CD4-positive, alpha-beta T cell treated with Interleukin-4 for 1 hour (primary cell): ENCODE measurements around the gene SNU13.
"Not testable (repeated sequence)": the region's sequence is repeated elsewhere in the genome, so short reads cannot be mapped to it uniquely, and the experiment has no call there.

ENCODE experiments used
- DNase-seq, 2 donors: peaks; one replicate each; pipeline ENCODE4 v3.0.0-alpha.2; 2020 to 2022

Gene SNU13

DNA sequence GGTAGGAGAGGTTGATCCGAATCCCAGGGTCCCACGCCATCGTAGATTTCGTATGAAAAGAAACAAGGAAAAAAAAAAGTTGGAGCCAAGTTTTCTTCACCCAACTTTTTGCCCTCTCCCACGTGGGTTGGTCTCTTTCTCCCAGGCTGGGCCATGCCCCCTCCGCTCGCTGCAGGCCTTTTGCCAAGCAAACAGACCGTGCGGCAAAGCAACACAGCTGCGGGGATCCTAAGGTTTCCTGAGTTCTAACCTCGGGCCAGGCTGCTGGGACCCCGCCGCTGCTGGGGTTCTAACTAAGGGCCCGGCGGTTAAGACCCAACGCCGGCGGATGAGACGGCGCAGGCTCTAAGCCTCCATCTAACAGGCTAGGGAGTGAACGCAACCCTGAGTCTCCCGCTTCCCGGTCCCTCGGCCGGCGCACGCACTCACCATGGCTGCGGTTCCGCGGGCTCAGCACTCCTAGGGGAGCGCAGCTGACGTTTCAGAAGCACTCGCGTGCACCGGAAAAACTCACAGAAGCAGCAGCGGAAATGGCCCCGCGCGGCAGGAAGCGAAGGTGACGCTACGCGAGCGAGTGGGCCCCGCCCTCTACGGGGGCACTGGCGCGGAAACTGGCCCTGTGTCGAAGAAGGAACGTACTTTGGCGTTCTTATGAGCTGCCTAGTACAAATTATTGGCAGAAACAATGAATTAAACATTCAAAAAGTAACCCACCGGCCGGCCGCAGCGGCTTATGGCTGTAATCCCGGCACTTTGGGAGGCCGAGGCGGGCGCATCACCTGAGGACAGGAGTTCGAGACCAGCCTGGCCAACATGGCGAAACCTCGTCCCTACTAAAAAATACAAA lies at the start of gene SNU13:
Gene SNU13, minus strand, starts transcription at position 503 of the 847 bp plus-strand sequence. Its CDS starts 71 bp downstream, at position 432.
- DNase-seq: peak; percentile 91 to 93

DNA sequence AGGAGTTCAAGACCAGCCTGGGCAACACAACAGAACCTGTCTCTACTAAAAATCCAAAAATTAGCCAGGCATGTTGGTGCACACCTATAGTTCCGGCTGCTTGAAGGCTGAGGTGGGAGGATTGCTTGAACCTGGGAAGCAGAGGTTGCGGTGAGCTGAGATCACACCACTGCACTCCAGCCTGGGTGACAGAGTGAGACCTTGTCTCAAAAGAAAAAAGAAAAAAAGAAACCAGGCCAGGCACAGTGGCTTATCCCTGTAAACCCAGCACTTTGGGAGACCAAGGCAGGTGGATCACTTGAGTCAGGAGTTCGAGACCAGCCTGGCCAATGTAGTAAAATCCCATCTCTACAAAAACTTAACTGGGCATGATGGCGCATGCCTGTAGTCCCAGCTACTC lies 44.6 kb upstream of the SNU13 start:
- not testable (repeated sequence) for DNase-seq

DNA sequence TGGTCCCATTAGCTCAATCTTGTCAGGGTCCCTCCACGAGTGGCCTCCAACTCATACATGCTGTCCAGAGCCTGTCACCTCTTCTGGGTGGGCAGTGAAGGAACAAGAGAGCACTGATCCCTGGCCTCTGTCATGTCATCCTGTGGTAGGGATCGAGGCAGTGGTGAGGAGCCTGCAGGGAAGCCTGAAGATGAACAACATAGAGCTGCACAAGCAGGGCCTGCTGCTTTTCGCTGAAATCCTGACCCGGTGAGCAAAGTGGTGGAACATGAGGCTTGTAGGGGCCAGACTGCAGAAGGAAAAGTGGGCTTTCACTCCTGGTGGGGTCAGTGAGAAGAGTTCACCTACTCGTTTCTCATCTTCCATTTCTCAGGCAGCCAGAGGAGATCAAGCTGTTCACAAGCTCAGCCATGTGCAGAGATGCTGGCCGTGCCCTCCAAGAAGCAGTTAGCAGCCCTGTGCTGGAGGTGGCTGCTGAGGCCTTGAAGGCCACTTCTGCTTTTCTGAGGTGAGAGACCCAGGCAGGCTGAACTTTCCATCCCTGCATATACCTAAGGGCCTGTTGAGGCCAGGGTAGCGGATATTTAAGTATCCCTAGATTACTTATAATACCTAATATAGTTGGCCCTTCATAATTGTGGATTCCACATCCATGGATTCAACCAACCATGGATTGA lies 43.6 kb upstream of the SNU13 start:
- DNase-seq: no peak

DNA sequence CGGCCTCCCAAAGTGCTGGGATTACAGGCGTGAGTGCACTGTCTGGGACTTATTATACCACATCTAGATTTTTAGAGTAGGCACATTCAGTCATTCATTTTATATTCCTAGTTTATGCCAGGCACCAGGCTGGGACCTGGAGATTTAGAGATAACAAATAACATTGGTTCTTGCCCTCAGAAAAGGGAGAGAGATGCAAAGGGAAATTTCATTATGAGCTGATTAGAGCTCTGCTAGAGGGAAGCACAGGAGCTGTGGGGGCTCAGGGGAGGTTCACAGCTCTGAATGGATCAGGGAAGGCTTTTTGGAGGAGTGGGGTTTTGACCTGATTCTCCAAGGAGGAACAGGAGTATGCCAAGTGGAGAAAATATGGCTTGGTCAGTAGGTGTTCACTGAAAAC lies 42.9 kb upstream of the SNU13 start:
- DNase-seq: no peak

DNA sequence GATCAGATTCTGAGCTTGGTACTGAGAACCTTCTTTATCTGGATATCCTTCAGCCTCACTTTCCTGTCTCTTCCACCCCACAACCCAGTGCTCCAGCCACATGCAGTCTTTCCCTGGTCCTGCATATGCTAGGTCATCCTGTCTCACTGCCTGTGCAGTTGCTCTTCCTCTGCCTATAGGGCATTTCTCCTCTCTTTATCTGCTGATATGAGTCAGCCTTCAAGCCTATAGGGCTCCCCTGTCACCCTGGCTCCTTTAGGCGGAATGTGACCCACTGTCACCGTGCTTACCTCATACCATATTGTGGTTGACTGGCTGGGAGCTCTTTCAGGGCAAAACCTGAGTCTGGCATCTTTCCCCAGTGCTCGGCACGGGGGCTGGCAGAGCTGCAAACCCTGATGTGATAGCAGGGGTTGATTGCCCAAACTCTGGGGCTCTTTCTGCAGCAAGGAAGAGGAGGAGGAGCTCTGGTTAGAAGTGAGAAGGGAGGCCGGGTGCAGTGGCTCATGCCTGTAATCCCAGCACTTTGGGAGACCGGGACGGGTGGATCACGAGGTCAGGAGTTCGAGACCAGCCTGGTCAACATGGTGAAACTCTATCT lies 36.9 kb upstream of the SNU13 start:
- no peak for DNase-seq

DNA sequence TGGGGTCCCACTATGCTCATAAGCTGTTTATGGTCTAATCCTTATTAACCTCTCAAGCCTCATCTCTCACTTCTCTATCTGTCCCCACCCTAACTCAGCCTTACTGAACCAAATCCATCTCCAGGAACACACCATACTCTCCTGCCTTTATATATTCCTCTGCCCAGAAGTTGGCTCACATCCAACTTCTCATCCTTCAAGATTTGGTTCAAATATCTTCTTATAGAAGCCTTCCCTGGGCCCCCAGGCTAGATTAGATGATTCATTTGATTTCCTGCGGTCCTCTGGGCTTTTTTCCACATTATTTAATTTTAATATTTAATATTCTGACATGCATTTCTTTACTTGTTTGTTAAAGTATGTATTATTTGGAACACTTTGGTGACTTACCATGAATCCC lies 33.8 kb upstream of the SNU13 start:
- DNase-seq: no peak

DNA sequence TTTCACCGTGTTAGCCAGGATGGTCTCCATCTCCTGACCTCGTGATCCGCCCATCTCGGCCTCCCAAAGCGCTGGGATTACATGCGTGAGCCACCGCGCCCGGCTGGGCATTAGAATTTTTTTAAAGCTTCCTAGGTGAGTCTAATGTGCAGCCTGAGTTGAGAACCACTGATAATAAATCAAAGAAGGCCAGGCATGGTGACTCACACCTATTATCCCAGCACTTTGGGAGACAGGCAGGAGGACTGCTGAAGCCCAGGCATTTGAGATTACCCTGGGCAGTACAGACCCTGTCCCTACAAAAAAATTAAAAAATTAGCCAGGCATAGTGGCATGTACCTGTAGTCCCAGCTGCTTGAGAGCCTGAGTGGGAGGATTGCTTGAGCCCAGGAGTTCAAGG lies 24.3 kb upstream of the SNU13 start:
- DNase-seq: no peak

DNA sequence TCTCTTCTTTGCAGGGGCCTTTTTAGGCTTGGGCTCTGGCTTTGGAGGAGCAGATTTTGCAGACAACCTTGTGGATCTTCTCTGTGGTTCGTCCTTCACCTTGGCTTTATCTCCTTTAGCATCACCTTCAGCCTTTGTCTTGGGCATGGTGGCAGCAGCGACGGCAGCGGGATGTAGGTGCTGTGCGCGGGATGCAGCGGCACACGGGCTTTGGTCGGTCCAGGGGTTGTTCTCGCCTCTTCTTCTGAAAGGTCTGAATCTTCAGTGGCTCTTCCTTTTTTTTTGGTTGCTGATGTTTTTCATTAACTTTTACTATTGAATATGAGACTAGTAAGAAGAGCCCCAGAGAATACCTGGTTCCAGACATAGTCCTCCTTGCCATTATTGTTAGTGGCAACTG lies 20.7 kb upstream of the SNU13 start:
- no peak for DNase-seq

DNA sequence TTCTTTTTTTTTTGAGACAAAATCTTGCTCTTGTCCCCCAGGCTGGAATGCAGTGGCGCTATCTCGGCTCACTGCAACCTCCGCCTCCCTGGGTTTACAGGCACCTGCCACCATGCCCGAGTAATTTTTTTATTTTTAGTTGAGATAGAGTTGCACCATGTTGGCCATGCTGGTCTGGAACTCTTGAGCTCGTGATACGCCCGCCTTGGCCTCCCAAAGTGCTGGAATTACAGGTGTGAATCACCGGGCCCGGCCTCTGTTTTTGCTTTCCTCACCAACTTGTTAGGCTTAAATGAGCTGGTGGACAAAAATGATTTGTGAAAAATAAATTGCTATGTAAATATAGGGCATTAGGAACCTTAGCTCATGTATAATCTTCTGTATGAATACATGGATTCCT lies 14.1 kb upstream of the SNU13 start:
- no peak for DNase-seq

DNA sequence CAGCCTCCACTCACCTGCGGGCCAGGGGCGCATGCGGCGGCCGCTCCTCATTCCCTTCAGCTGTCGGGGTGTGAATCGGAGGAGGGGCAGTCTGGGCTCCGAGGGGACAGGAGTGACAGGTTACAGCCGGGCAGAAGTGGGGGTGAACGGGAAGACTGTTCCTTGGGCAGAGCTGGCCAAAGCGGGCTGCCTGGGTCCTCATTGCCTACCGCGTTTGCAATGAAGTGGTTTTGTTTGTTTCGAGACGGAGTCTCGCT lies 11.4 kb upstream of the SNU13 start:
- no peak for DNase-seq

DNA sequence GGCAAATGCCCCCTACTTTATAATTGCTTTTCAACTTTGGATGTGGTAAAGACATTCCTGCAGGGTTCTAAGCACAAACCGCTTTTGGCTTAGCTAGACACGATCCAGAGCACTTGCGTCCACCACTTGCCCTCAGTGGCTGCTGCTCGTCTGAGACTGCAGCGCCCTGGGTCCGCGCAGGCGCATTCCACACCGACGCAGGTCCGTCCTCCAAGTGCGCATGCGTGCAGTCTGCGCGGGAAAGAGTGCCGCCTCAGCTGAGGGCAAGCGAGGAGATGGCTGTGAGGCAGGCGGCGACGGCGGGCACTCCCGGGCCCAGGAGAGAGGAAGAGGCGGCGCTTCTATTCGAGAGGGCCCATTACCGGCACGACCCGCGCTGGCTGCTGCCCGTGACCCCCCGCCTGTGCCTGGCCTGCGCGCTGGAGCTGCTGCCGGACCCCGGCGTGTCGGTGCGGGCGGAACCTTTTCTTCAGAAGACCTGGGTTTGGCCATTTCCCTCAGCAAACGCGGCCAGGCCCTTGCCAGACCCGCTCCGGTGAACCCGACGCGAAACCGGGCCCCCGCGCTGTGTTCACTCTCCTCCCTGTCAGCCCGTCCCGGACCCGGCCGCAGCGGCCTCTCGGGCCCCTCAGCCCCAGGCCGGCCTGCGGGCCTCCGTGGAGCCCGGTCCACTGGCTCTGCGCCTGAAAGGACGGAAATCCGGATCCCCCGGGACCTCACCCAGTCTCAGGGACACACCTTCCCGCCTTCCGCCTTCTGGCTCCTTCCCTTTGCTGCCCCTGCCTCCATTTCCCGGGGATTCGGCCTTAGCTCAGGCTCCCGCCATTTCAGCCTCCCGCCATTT lies 10.8 kb upstream of the SNU13 start, which contains the start of gene MEI1:
Gene MEI1, plus strand, starts transcription at position 240 of the 844 bp plus-strand sequence. Its CDS starts 36 bp downstream, at position 276.
- peak; percentile 92 for DNase-seq

DNA sequence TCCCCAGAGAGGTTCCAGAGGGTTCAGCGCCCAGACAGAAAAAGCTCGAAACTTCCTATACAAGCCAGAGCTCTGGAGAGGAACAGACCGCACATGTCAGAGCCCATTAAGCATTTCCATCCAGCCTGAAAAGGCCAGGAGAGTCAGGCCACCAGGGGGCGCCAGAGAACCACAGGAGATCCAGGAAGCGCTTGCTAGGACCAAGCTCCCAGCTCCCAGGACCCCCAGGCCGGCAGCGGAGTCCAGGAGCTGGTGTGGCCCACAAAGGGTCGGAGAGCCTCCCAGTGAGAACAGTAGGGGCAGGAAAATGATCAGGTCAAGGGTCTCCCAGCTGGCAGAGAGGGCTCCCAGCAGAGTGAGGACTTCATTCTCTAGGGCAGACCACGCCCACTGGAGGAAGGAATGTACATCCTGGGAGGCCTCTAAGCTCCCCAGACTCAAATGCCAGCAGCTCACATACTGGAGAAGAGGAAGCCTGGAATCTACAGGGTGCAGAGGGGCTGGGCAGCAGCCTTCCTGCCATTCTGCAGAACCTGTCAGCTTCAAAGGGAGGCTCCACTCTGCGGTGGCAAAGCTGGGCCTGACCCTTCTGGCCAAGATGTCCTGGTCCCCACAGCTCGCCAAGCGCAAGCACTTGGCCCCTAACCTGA lies 8.6 kb upstream of the SNU13 start:
- DNase-seq: peak; percentile 86 to 87

DNA sequence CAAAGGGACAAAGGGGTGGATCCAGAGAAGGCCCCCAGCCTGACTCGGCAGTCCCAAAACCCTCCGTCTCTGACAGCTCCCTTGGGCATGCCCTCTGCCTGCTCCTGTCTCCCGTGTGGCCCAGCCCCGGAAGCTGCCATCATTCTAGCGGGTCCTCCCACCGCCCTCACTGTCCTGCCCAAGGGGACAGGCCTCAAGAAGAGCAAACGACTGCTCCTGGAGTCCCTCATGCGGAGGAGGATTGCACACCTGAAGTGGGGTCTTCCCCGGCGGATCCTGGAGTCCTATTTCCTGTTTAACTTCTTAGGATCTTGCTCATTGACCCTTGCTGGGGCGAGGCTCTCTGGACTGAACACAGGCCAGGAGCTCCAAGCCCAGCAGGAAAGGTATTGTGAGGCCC lies 8.0 kb upstream of the SNU13 start:
- DNase-seq: no peak

DNA sequence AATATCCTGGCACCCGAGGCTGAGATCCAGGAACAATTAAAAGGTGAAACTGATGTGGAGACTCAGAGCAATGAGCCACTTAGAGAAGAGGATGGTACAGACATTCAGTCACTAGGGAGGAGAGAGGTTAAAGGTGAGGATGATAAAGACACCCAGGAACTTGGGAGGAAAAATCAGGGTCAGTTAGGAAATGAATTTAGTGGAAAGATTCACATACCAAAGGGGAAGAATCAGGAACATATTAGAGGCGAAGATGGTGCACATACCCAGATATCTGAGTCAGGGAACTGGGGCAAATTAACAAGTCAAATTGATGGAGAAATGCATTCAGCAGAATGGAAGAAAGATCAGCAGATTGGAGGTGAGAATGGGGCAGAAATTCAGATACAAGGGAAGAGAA lies 6.5 kb upstream of the SNU13 start:
- no peak for DNase-seq

DNA sequence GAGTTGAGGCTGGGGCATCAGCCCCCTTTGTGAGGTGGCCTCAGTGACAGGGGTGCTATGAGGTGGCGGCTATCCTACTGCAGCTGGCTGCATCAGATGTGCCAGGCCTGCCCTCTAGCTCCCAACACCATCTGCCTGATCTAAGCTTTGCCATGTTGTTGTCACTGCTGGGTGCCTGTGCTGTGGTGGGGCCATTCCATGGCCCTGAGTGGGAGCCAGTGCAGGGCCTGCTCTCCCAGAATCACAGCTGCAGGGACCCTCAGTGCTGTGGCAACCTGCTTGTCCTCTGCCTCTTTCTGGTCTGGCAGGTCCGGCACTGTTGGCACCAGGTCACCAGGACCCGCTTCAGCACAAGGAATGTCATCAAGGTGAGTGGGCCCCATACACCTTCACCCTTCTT lies 1.8 kb upstream of the SNU13 start:
- DNase-seq: no peak

DNA sequence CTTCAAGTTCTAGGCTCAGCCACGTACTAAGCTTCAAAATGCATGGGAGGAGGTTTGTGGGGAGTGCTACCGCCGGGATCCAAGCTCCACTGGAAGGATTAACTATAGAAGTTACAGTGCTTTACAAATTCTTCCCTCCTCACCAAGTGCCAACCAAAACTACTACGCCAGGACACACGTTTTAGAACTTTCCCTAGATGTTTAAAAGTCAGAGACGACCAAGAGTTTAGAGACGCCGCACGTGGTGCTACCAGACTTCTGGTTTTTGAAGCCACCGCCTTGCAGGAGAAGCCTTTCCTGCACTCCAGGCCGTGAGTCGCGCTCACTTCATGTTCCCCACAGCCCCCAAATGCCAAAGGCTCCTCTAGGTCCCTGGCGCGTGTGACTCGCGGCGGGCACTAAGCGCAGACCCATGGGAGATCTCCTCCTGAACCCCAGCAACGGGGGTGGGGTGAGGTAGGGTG lies 734 bp downstream of the SNU13 start:
- peak; percentile 21 to 22 for DNase-seq

DNA sequence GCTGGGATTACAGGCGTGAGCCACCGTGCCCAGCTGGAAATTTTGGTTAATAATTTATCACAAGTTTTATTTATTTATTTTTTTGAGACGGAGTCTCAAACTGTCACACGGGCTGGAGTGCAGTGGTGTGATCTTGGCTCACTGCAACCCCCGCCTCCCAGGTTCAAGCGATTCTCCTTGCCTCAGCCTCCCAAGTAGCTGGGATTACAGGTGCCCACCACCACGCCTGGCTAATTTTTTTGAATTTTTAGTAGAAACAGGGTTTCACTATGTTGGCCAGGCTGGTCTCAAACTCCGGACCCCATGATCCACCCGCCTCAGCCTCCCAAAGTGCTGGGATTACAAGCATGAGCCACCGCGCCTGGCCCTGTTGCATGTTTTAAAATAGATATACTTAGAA lies 1.8 kb downstream of the SNU13 start:
- not testable (repeated sequence) for DNase-seq

DNA sequence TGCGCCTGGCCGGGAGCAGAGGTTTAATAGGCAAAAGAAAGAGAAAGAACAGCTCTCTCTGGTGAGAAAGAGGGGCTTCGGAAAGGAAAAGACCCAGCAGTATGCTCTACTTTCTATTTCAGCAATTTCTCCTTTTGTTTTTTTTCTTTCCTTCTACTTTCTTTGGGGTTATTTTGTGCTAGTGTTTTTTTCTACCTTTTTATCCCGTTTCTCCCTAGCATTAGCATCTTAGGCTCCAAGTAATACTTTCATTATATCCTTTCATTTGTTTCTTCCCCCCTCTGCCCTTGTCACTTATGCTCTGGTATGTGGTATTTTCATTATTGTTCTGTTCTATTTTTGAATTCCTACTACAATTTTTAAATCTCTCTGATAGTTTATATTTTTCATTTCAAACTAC lies 4.5 kb downstream of the SNU13 start:
- DNase-seq: no peak

DNA sequence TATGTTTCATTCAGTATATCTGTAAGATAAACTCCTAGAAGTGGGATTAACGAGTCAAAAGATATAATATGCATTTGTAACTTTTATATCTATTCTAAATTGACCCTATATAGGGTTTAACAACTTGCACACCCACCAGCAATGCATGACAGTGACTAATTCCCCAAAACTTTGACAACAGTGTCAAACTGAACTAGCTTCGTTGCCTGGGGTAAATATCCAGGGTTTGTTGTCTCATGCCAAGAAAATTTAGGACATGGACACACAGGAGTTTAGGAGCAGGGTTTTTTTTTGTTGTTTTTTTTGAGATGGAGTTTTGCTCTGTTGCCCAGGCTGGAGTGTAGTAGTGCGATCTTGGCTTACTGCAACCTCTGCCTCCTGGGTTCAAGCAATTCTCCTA lies 5.1 kb downstream of the SNU13 start:
- no peak for DNase-seq

DNA sequence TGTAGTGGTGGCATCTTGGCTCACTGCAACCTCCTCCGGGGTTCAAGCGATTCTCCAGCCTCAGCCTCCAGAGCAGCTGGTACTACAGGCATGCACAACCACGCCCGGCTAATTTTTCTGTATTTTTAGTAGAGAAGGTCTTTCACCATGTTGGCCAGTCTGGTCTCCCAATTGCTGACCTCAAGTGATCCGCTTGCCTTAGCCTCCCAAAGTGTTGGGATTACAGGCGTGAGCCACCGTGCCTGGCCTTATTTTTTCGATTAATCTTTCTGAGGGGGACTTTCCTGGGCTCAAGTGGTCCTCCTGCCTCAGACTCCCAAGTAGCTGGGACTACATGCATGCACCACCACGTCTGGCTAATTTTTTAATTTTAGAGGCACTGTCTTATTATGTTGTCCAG lies 5.6 kb downstream of the SNU13 start:
- DNase-seq: no peak

DNA sequence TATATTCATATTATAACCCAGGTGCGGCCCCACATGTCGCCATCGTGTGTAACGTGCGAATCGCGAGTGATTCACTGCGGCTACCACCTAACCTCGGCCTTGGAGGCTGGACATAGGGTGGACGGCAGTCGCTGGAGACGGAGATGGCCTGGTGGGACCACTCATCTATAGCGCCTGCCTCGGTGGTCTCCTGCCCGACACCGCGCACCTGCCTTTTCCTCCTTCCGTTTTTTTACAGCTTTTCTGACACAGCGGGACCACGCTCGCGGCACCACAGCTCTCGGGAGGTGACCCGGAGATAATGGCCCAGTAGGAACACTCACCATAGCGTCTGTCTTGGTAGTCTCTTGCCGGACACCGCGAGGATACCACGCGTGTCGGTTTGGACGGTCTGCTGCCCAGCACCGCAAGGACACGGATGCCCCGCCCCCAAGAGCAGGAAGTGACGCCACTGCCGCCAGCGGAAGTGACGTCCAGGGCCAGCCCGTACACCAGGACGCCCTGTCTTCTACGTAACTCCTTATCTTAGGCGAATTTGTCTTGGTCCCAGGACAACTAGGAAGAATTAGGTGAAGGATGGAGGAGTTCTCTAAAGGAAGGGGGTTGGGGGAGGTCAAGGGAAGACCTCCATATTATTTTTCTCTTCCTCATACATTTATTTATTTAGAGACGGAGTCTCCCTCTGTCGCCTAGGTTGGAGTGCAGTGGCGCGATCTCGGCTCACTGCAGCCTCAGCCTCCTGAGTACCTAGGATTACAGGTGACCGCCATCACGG lies 6.4 kb downstream of the SNU13 start:
- DNase-seq: peak; percentile 88 to 90

DNA sequence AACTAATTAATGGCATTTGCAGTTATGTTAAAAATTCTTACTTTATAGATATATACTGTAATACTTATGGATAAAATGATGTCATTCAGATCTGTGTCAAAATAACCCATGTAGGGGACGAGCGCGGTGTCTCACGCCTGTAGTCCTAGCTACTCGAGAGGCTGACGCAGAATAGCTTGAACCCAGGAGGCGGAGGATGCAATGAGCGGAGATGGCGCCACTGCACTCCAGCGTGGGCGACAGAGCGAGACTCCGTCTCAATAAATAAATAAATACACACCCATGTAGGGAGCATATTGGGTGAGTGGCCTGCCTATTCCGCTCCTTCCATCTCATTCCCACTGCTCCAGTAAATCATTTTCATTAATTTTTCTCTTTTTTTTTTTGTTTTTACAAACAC lies 7.1 kb downstream of the SNU13 start:
- peak; percentile 32 to 49 for DNase-seq
